ENCODE data around the gene C17orf67.

DNA sequence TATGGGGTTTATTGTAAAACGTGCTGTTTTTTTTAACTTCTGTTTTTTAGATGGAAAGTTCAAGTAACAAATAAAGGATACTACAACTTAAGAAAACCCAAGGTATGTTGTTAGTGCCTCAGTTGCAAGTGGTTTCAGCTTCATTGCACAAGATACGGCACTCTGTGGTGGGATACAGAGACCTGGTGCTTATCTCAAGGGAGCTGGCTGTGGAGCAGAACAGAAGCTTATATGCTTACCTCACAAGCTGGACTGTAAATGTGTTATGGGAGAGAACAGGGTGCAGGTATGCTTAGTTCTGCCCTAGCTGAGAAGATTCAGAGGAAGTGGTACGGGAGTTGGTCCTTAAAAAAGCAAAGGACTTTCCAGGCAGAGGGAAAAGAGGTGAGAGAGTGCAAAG is 15.4 kb upstream of the C17orf67 start:
- no peak for TF ChIP-seq POLR2A (IDR thresholded peaks at IDR 0.05)
- TF ChIP-seq, protein P1, sequence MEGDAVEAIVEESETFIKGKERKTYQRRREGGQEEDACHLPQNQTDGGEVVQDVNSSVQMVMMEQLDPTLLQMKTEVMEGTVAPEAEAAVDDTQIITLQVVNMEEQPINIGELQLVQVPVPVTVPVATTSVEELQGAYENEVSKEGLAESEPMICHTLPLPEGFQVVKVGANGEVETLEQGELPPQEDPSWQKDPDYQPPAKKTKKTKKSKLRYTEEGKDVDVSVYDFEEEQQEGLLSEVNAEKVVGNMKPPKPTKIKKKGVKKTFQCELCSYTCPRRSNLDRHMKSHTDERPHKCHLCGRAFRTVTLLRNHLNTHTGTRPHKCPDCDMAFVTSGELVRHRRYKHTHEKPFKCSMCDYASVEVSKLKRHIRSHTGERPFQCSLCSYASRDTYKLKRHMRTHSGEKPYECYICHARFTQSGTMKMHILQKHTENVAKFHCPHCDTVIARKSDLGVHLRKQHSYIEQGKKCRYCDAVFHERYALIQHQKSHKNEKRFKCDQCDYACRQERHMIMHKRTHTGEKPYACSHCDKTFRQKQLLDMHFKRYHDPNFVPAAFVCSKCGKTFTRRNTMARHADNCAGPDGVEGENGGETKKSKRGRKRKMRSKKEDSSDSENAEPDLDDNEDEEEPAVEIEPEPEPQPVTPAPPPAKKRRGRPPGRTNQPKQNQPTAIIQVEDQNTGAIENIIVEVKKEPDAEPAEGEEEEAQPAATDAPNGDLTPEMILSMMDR (IDR thresholded peaks at IDR 0.05) = no peak

All from uterus (tissue), 2 donors.